ENCODE results near the gene MED1. TPM values are rescaled to one million over a fixed set of nuclear protein-coding genes. Genes with fewer than 3 reads are reported as not detected.
A peak's percentile ranks its signal among the peaks of the same experiment; 100 is the strongest.
"Not testable (repeated sequence)": the region's sequence is repeated elsewhere in the genome, so short reads cannot be mapped to it uniquely, and the experiment has no call there.

Gene MED1
- total RNA-seq, 1 donor from 2014 or later, result 40.9 TPM

DNA sequence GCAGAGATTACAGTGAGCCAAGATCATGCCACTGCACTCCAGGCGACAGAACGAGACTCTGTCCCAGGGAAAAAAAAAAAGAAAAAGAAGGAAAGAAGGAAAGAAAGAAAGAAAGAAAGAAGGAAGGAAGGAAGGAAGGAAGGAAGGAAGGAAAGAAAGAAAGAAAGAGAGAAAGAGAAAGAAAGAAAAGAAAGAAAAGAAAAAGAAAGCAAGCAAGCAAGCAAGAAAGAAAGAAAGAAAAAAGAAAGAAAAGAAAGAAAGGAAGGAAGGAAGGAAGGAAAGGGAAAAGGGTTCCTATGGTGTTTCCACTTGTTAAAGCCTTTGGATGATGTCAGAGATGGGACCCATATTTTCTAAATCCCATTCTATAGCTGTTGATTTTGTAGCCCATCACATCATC lies 11.2 kb downstream of the MED1 start:
- not testable (repeated sequence) for DNase-seq (ENCODE audit: low spot score)

- no peak for DNase-seq (ENCODE audit: low spot score)
Observed at GRCh38 chr17:39429600-39429999, 21.5 kb downstream of the MED1 start.

DNA sequence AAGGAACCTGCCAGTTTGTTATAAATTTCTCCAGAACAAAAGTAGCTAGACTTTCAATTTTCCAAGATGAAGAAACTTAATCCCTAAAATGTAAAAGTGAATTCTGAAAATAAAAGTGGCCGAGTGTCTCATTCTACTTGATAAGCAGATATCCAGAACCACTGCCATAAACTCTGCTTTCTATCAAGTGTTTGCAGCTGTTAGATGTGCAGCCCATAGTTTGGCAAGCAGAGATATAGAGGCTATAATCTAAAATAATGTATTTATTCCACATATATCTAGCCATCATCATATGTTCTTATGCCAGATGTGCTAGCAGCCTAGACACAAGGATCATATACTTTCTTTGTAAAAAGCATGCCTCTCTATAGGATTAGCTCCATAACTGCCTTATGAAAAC lies 34.9 kb downstream of the MED1 start:
- DNase-seq (ENCODE audit: low spot score), result no peak

- no peak for DNase-seq (ENCODE audit: low spot score)
Observed at GRCh38 chr17:39410279-39410678, 40.8 kb downstream of the MED1 start.

- no peak for DNase-seq (ENCODE audit: low spot score)
Observed at GRCh38 chr17:39408360-39408759, 42.7 kb downstream of the MED1 start.

- DNase-seq (ENCODE audit: low spot score), result no peak
Observed at GRCh38 chr17:39406951-39407350, 44.1 kb downstream of the MED1 start.

- no peak for DNase-seq (ENCODE audit: low spot score)
Observed at GRCh38 chr17:39405436-39405835, 45.6 kb downstream of the MED1 start.

DNA sequence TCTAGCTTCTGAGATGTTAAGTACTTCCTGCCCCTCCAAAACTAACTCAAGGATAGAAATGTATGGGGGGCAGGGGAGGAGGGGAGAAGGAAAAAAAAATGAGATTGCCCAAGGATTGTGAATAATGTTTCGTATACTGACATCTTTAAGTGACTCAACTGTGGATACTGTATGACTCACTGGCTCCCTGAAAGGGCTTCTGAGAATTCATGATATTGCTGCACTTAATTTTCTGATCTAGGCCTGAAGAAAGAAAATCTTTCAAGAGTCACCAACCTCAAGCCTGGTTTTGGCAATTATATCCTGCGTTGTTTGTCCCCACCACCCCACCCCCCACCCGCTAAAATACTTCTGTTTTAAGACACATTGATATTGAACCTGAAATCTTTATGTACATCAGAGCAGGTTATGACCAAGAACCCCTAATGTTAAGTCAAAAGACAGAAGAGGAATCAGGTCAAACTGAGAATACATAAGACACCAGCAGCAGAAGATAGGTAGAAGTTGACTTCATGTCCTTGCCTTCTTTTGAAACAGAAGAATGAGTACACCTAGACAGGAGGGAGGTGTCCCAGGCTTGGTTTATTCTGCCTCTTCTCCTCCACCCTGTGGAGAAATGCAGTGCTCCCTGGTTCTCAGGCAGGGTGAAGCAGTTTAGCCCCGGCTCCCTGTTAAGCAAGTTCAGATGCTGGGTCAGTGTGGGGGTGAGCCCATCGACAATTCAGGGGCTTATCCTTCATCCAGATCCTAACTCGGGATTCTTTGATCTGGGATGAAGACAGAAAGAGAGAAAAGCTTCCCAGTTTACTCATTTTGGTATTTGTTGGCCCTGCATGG lies 46.3 kb downstream of the MED1 start:
- DNase-seq (ENCODE audit: low spot score), result no peak

- DNase-seq (ENCODE audit: low spot score), result no peak
Observed at GRCh38 chr17:39402890-39403605, 48.0 kb downstream of the MED1 start.

DNA sequence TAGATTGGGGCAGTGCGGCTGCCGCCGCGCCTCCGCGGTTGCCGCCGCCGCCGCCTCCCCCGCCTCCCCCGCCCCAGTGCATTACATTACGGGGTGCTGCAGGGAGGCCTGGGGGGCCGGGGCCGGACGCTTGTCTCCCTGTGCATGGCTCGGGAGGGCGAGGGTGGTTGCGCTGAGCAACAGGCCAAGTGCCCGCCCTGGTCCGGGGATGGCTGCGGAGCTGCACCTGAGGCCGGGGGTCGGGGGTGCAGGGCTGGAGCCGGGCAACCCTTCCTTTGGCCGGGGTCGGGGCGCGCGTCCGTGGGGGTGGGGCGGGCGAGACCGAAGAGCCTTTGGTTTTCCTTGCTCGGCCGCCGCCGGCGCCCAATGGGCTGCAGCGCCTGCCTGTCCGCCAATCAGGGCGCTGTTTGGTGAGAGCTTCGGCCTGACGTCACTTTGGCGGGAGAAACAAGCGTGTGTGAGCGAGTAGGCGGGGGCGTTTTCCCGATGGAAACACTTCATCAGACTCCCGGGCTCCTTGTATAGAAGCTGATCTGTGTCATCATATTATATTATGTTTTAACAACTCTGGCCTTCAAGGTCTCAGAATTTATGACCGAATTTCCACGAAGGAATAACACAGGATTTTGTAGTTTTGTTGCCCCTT lies 48.7 kb downstream of the MED1 start:
- DNase-seq (ENCODE audit: low spot score), result peak; percentile 90

- peak; percentile 94 for DNase-seq (ENCODE audit: low spot score)
Observed at GRCh38 chr17:39401412-39402243, 49.4 kb downstream of the MED1 start, which contains the start of gene FBXL20. FBXL20 (minus strand) TSS chr17:39401626; CDS start chr17:39401402, 224 bp downstream.

DNA sequence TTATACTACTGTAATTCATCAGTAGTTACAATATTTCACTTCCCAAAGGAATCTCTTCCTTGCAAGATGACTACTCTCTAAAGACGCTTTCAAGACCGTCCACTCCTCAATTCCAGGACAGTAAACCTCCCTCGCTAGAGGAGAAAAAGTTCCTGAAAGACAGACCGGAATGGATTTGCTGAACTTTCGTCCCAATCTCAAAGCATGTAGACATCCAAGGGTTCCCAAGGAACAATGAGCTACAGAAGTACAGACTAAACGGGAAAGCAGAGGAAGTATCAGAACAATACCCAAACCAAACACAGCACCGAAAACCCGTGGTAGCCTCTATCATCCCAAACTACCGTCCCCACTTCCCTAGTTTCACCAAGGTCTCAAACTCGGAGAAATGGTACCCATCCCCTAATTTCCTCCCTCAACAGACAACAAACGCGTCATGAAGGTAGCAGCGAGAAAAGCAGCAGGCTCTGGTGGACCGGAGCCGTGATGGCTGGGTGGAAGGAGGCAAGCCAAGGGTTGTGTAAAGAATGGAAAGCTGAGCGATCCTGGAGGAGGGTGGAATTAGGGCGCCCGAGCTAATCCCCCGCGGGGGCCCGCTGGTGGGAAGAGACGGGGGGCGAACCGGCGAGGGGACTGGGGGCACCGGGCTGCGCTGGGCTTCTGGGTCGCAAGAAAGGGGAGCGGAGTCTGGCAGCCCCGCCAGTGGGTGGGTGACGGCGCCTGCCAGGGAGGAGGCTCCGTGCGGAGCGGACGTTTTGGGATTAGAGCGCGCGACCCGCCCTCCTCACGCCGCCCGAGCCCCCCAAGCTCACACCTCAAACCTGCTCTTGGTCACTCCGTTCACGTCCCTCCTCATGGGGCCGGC lies 50.3 kb downstream of the MED1 start:
- DNase-seq (ENCODE audit: low spot score), result peak; percentile 50

GRCh38 chr17:39399791-39400190 lies 51.3 kb downstream of the MED1 start:
- no peak for DNase-seq (ENCODE audit: low spot score)

GRCh38 chr17:39393736-39394135 lies 57.3 kb downstream of the MED1 start:
- DNase-seq (ENCODE audit: low spot score), result no peak

- DNase-seq (ENCODE audit: low spot score), result no peak
Observed at GRCh38 chr17:39391448-39391847, 59.6 kb downstream of the MED1 start.

DNA sequence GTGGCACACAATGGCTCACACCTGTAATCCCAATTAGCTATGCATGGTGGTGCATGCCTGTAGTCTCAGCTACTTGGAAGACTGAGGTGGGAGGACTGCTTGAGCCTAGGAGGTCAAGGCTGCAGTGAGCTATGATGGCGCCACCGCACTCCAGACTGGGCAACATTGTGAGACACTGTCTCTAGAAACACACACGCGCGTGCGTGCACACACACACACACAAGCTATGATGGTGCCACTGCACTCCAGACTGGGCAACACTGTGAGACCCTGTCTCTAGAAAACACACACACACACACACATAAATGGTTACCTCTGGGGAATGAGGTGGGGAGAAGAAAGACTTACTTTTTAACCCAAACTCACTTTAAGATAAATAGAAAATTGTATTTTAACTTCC lies 66.0 kb downstream of the MED1 start:
- no peak for DNase-seq (ENCODE audit: low spot score)

DNA sequence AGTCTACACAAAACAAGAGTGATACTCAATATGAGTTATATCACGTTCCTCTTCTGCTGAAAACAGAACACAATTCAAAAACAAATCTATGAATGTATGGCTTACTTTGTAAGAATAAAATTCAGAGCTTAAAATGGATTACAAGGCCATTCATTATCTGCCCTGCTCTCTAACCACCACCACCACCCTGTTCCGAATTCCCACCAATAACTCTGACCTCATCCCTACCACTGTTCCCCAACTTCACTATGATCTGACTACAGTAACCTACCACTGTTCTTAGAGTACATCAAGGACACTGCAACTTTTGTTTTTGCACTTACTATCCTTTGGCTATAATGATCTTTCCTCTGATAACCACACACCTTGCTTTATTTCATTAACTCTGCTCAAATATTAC lies 70.9 kb downstream of the MED1 start:
- no peak for DNase-seq (ENCODE audit: low spot score)

- no peak for DNase-seq (ENCODE audit: low spot score)
Observed at GRCh38 chr17:39376434-39376833, 74.6 kb downstream of the MED1 start.

- DNase-seq (ENCODE audit: low spot score), result not testable (repeated sequence)
Observed at GRCh38 chr17:39367805-39368204, 83.3 kb downstream of the MED1 start.

DNA sequence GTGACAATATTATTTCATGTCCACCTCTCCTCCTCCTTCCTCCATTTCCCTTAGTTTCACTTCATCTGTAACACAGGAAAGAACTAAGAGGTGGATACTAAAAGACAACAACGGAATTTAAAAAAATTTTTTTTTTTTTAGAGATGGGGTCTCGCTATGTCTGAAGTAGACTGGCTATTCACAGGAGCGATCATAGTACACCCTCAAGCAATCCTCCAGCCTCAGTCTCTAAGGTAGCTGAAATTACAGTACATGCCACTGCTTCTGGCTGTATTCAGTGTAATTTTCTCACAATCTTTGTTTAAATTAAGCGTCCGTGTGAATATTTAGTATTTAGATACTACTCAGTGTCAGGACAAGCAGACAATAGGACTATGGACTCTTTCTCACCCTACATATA lies 85.2 kb downstream of the MED1 start:
- DNase-seq (ENCODE audit: low spot score), result no peak

- DNase-seq (ENCODE audit: low spot score), result no peak
Observed at GRCh38 chr17:39365242-39365641, 85.8 kb downstream of the MED1 start.
